ENCODE data around the gene VWA8. TPM values are rescaled to one million over a fixed set of nuclear protein-coding genes. Genes with fewer than 3 reads are reported as not detected.

VWA8 gene
- total RNA-seq, 1 experiment from 2014 or later: 4.6 TPM

GRCh38 chr13:41682766-41683165 is 278.1 kb downstream of the VWA8 start:
- no peak for DNase-seq (ENCODE audit: low spot score)

- DNase-seq (ENCODE audit: low spot score): no peak
These were observed 278.9 kb downstream of the VWA8 start for GRCh38 chr13:41682001-41682400.

- DNase-seq (ENCODE audit: low spot score): no peak
These were observed 279.3 kb downstream of the VWA8 start for GRCh38 chr13:41681587-41681986.

GRCh38 chr13:41680900-41681299 is 280.0 kb downstream of the VWA8 start:
- no peak for DNase-seq (ENCODE audit: low spot score)

GRCh38 chr13:41678848-41679247 is 282.1 kb downstream of the VWA8 start:
- DNase-seq (ENCODE audit: low spot score): no peak

- no peak for DNase-seq (ENCODE audit: low spot score)
These were observed 282.7 kb downstream of the VWA8 start for GRCh38 chr13:41678249-41678648.

- DNase-seq (ENCODE audit: low spot score): no peak
These were observed 285.6 kb downstream of the VWA8 start for GRCh38 chr13:41675306-41675705.

- DNase-seq (ENCODE audit: low spot score): no peak
These were observed 286.7 kb downstream of the VWA8 start for GRCh38 chr13:41674246-41674645.

- no peak for DNase-seq (ENCODE audit: low spot score)
These were observed 287.3 kb downstream of the VWA8 start for GRCh38 chr13:41673640-41674039.

GRCh38 chr13:41670873-41671443 is 290.0 kb downstream of the VWA8 start:
- DNase-seq (ENCODE audit: low spot score): no peak

- DNase-seq (ENCODE audit: low spot score): peak; percentile 80
These were observed 292.7 kb downstream of the VWA8 start for GRCh38 chr13:41668130-41668757.

- DNase-seq (ENCODE audit: low spot score): no peak
These were observed 294.3 kb downstream of the VWA8 start for GRCh38 chr13:41666644-41667043.

- no peak for DNase-seq (ENCODE audit: low spot score)
These were observed 300.5 kb downstream of the VWA8 start for GRCh38 chr13:41660411-41660810.

GRCh38 chr13:41658057-41658661 is 302.8 kb downstream of the VWA8 start:
- DNase-seq (ENCODE audit: low spot score): no peak

- DNase-seq (ENCODE audit: low spot score): no peak
These were observed 304.9 kb downstream of the VWA8 start for GRCh38 chr13:41655997-41656396.

GRCh38 chr13:41654796-41655195 is 306.1 kb downstream of the VWA8 start:
- DNase-seq (ENCODE audit: low spot score): no peak

- DNase-seq (ENCODE audit: low spot score): peak; percentile 46
These were observed 308.1 kb downstream of the VWA8 start for GRCh38 chr13:41652735-41653361.

GRCh38 chr13:41651413-41652058 is 309.4 kb downstream of the VWA8 start:
- DNase-seq (ENCODE audit: low spot score): no peak

- DNase-seq (ENCODE audit: low spot score): no peak
These were observed 310.2 kb downstream of the VWA8 start for GRCh38 chr13:41650706-41651105.

- peak; percentile 24 for DNase-seq (ENCODE audit: low spot score)
These were observed 311.2 kb downstream of the VWA8 start for GRCh38 chr13:41649659-41650058.

GRCh38 chr13:41648314-41648935 is 312.5 kb downstream of the VWA8 start:
- peak; percentile 74 for DNase-seq (ENCODE audit: low spot score)
